ENCODE measurements around the gene SLC7A10. TPM values are rescaled to one million over a fixed set of nuclear protein-coding genes. Genes with fewer than 3 reads are reported as not detected.
"Not testable (repeated sequence)": the region's sequence is repeated elsewhere in the genome, so short reads cannot be mapped to it uniquely, and the experiment has no call there.

The SLC7A10 gene
- total RNA-seq, 1 donor from 2014 or later: not detected

GRCh38 chr19:33186431-33187182 lies 39.0 kb downstream of the SLC7A10 start:
- DNase-seq (ENCODE audit: low read depth): no peak

- DNase-seq (ENCODE audit: low read depth): no peak
Measured at GRCh38 chr19:33177417-33177979, 48.2 kb downstream of the SLC7A10 start.

- DNase-seq (ENCODE audit: low read depth): peak; percentile 99
Measured at GRCh38 chr19:33176670-33177416, 48.8 kb downstream of the SLC7A10 start.

GRCh38 chr19:33175886-33176669 lies 49.6 kb downstream of the SLC7A10 start:
- peak; percentile 6 for DNase-seq (ENCODE audit: low read depth)

- no peak for DNase-seq (ENCODE audit: low read depth)
Measured at GRCh38 chr19:33175156-33175782, 50.4 kb downstream of the SLC7A10 start.

GRCh38 chr19:33174186-33174585 lies 51.5 kb downstream of the SLC7A10 start:
- DNase-seq (ENCODE audit: low read depth): no peak

- no peak for DNase-seq (ENCODE audit: low read depth)
Measured at GRCh38 chr19:33171916-33172359, 53.7 kb downstream of the SLC7A10 start.

- DNase-seq (ENCODE audit: low read depth): no peak
Measured at GRCh38 chr19:33171222-33171795, 54.3 kb downstream of the SLC7A10 start.

GRCh38 chr19:33168528-33168927 lies 57.1 kb downstream of the SLC7A10 start:
- DNase-seq (ENCODE audit: low read depth): no peak

GRCh38 chr19:33167438-33167837 lies 58.2 kb downstream of the SLC7A10 start:
- DNase-seq (ENCODE audit: low read depth): no peak

- DNase-seq (ENCODE audit: low read depth): not testable (repeated sequence)
Measured at GRCh38 chr19:33166037-33166436, 59.6 kb downstream of the SLC7A10 start.

- no peak for DNase-seq (ENCODE audit: low read depth)
Measured at GRCh38 chr19:33163481-33163880, 62.2 kb downstream of the SLC7A10 start.

GRCh38 chr19:33161201-33161600 lies 64.4 kb downstream of the SLC7A10 start:
- DNase-seq (ENCODE audit: low read depth): no peak

GRCh38 chr19:33159893-33160292 lies 65.8 kb downstream of the SLC7A10 start:
- DNase-seq (ENCODE audit: low read depth): no peak

- DNase-seq (ENCODE audit: low read depth): no peak
Measured at GRCh38 chr19:33159149-33159548, 66.5 kb downstream of the SLC7A10 start.

Other genes with a start within 250 kb of the SLC7A10 start
- gene RHPN2, start 161.0 kb downstream of the SLC7A10 start, total RNA-seq: 9.0 and 13.9 TPM in 2 replicates
- gene GPATCH1, start 144.7 kb downstream of the SLC7A10 start, total RNA-seq: 5.4 and 6.2 TPM in 2 replicates
- not detected in 2 replicates for gene WDR88, start 93.7 kb downstream of the SLC7A10 start, total RNA-seq
- gene LRP3, start 31.5 kb downstream of the SLC7A10 start, total RNA-seq: 34.2 and 40.6 TPM in 2 replicates
- 0.86 and 1.6 TPM in 2 replicates for gene CEBPA, start 76.7 kb upstream of the SLC7A10 start, total RNA-seq
- gene CEBPG, start 147.9 kb upstream of the SLC7A10 start, total RNA-seq: 21.7 and 23.6 TPM in 2 replicates